ENCODE data around the gene PXK.
"Not testable (repeated sequence)": the region's sequence is repeated elsewhere in the genome, so short reads cannot be mapped to it uniquely, and the experiment has no call there.

PXK gene

GRCh38 chr3:58323529-58324390, 8.9 kb upstream of the PXK start:
- DNase-seq (ENCODE audit: low read depth): no peak

- DNase-seq (ENCODE audit: low read depth): no peak
Measured at GRCh38 chr3:58324391-58325390, 8.0 kb upstream of the PXK start.

- DNase-seq (ENCODE audit: low read depth): no peak
Measured at GRCh38 chr3:58325525-58325992, 7.1 kb upstream of the PXK start.

- no peak for DNase-seq (ENCODE audit: low read depth)
Measured at GRCh38 chr3:58326267-58326900, 6.3 kb upstream of the PXK start.

GRCh38 chr3:58329150-58329921, 3.4 kb upstream of the PXK start:
- DNase-seq (ENCODE audit: low read depth): no peak

GRCh38 chr3:58329922-58330413, 2.7 kb upstream of the PXK start:
- DNase-seq (ENCODE audit: low read depth): no peak

- DNase-seq (ENCODE audit: low read depth): no peak
Measured at GRCh38 chr3:58331593-58332152, 1.0 kb upstream of the PXK start.

- no peak for DNase-seq (ENCODE audit: low read depth)
Measured at GRCh38 chr3:58333206-58334012, 717 bp downstream of the PXK start.

- DNase-seq (ENCODE audit: low read depth): no peak
Measured at GRCh38 chr3:58334013-58334321, 1.3 kb downstream of the PXK start.

- DNase-seq (ENCODE audit: low read depth): no peak
Measured at GRCh38 chr3:58334506-58334884, 1.8 kb downstream of the PXK start.

- no peak for DNase-seq (ENCODE audit: low read depth)
Measured at GRCh38 chr3:58335652-58335947, 2.9 kb downstream of the PXK start.

- peak; percentile 51 for DNase-seq (ENCODE audit: low read depth)
Measured at GRCh38 chr3:58336135-58336882, 3.6 kb downstream of the PXK start.

GRCh38 chr3:58337190-58337589, 4.5 kb downstream of the PXK start:
- no peak for DNase-seq (ENCODE audit: low read depth)

GRCh38 chr3:58339146-58339545, 6.5 kb downstream of the PXK start:
- DNase-seq (ENCODE audit: low read depth): not testable (repeated sequence)

- DNase-seq (ENCODE audit: low read depth): no peak
Measured at GRCh38 chr3:58340594-58341244, 8.0 kb downstream of the PXK start.

- DNase-seq (ENCODE audit: low read depth): no peak
Measured at GRCh38 chr3:58341376-58341775, 8.7 kb downstream of the PXK start.

GRCh38 chr3:58342676-58343075, 10.0 kb downstream of the PXK start:
- DNase-seq (ENCODE audit: low read depth): no peak

GRCh38 chr3:58345457-58345856, 12.8 kb downstream of the PXK start:
- DNase-seq (ENCODE audit: low read depth): no peak

- no peak for DNase-seq (ENCODE audit: low read depth)
Measured at GRCh38 chr3:58346368-58346767, 13.7 kb downstream of the PXK start.
